NAMALWA (cell line): Measurements from ENCODE around the gene RBP5.

ENCODE experiments used
- DNase-seq: peaks from one replicate; pipeline ENCODE4 v3.0.0-alpha.2; 2015; ENCODE audit warnings: low spot score

The RBP5 gene

GRCh38 chr12:7128681-7129286 lies at the start of gene RBP5:
TSS of gene RBP5 (minus strand) at chr12:7128889. CDS start at chr12:7128775, 114 bp downstream.
- no peak for DNase-seq

GRCh38 chr12:7178481-7178880 lies 49.8 kb upstream of the RBP5 start:
- DNase-seq, result no peak

GRCh38 chr12:7176595-7176994 lies 47.9 kb upstream of the RBP5 start:
- no peak for DNase-seq

GRCh38 chr12:7175493-7175892 lies 46.8 kb upstream of the RBP5 start:
- no peak for DNase-seq

GRCh38 chr12:7171854-7172253 lies 43.2 kb upstream of the RBP5 start:
- no peak for DNase-seq

- no peak for DNase-seq
These were observed 41.3 kb upstream of the RBP5 start for GRCh38 chr12:7169951-7170350.

GRCh38 chr12:7162691-7163114 lies 34.0 kb upstream of the RBP5 start:
- DNase-seq, result no peak

- DNase-seq, result no peak
These were observed 33.1 kb upstream of the RBP5 start for GRCh38 chr12:7161811-7162210.

GRCh38 chr12:7161327-7161726 lies 32.6 kb upstream of the RBP5 start:
- DNase-seq, result no peak

- DNase-seq, result no peak
These were observed 31.5 kb upstream of the RBP5 start for GRCh38 chr12:7160183-7160582.

GRCh38 chr12:7158781-7159609 lies 30.3 kb upstream of the RBP5 start:
- DNase-seq, result no peak

- no peak for DNase-seq
These were observed 28.7 kb upstream of the RBP5 start for GRCh38 chr12:7157391-7157790.

GRCh38 chr12:7156259-7157197 lies 27.8 kb upstream of the RBP5 start:
- DNase-seq, result no peak

GRCh38 chr12:7155471-7156034 lies 26.9 kb upstream of the RBP5 start:
- DNase-seq, result no peak

GRCh38 chr12:7154901-7155470 lies 26.3 kb upstream of the RBP5 start:
- DNase-seq, result no peak

GRCh38 chr12:7154042-7154441 lies 25.4 kb upstream of the RBP5 start:
- no peak for DNase-seq

- DNase-seq, result no peak
These were observed 24.1 kb upstream of the RBP5 start for GRCh38 chr12:7152818-7153217.

- DNase-seq, result no peak
These were observed 22.8 kb upstream of the RBP5 start for GRCh38 chr12:7151532-7151931.

GRCh38 chr12:7150841-7151240 lies 22.2 kb upstream of the RBP5 start:
- no peak for DNase-seq

- no peak for DNase-seq
These were observed 21.7 kb upstream of the RBP5 start for GRCh38 chr12:7150356-7150755.

- no peak for DNase-seq
These were observed 18.2 kb upstream of the RBP5 start for GRCh38 chr12:7146906-7147305.

GRCh38 chr12:7146228-7146627 lies 17.5 kb upstream of the RBP5 start:
- DNase-seq, result no peak
